HG02678 (cell line): ENCODE data around the gene RELN.

Experiments used
- ATAC-seq: cut with Tn5 transposase; IDR thresholded peaks from one replicate; pipeline ENCODE4 v1.9.1; 2021; ENCODE audit warnings: mild to moderate bottlenecking, moderate library complexity; ENCODE audit not compliant: unreplicated experiment

RELN gene

GRCh38 chr7:103437623-103438022 is 551.8 kb downstream of the RELN start:
- no peak for ATAC-seq

GRCh38 chr7:103432712-103433111 is 556.7 kb downstream of the RELN start:
- ATAC-seq = peak; percentile 48

DNA sequence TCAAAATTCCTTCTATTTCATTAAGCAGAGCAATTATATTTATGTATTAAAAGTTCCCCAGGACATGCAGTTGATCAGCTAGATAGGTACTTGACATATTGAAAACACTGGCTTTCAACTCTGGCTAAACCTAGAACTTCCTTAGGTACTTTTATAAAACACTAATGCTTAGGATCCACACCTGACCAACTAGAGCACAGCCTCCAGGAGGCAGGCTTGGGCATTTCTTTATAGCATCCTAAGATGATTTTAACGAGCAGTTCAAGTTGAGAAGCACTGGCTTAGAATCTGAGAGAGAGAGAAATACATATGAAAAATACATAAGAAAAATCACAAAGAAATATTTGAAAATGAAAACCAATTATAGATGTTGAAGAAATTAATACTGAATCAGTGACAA is 564.3 kb downstream of the RELN start:
- ATAC-seq = no peak

GRCh38 chr7:103423467-103424179 is 565.8 kb downstream of the RELN start:
- ATAC-seq = no peak
